GM12878 (cell line): Measurements from ENCODE around the gene PXMP2. TPM values are rescaled to one million over a fixed set of nuclear protein-coding genes. Genes with fewer than 3 reads are reported as not detected.

Experiments used
- ATF2 ChIP-seq: IDR thresholded peaks from 2 replicates; pipeline ENCODE4 v1.6.1; 2012; ENCODE audit warnings: low read length, inconsistent platforms
- BCL11A ChIP-seq: IDR thresholded peaks from 2 replicates; pipeline ENCODE4 v1.6.1; 2011; ENCODE audit warnings: low read depth, low read length
- CBX5 ChIP-seq: sonication (generic); IDR thresholded peaks from 2 replicates; pipeline ENCODE4 v1.6.1; 2016; ENCODE audit warnings: low read depth, moderate library complexity, mild to moderate bottlenecking, inconsistent platforms
- CEBPB ChIP-seq, 2 experiments: fragments of 150-350 bp in 1 of 2; IDR thresholded peaks; 2 replicates each; pipeline ENCODE4 v1.6.1; 2012 to 2014; ENCODE audit warnings: low read depth in 2 of 2, low read length in 2 of 2, borderline replicate concordance in 1 of 2, inconsistent platforms in 1 of 2
- CHD1 ChIP-seq: IDR thresholded peaks from 2 replicates; pipeline ENCODE4 v1.6.1; 2012; ENCODE audit warnings: low read depth, low read length, improper control_type of control experiment
- CUX1 ChIP-seq: IDR thresholded peaks from 2 replicates; pipeline ENCODE4 v1.6.1; 2012; ENCODE audit warnings: improper control_type of control experiment, low read depth, low read length; ENCODE audit not compliant: insufficient replicate concordance
- ETV6 ChIP-seq, 2 experiments: fragments of 450-650 bp in 1 of 2; IDR thresholded peaks in 1 of 2; conservative IDR thresholded peaks in 1 of 2; 2 replicates each; pipeline ENCODE4 v1.6.1; 2014; ENCODE audit warnings: antibody characterized with exemption in 1 of 2, borderline replicate concordance in 1 of 2, low read depth in 1 of 2, mild to moderate bottlenecking in 1 of 2, moderate library complexity in 1 of 2
- EZH2 ChIP-seq: IDR thresholded peaks from 2 replicates; pipeline ENCODE4 v1.6.1; 2012; ENCODE audit warnings: low read depth, mild to moderate bottlenecking, control low read depth, inconsistent platforms, low read length, borderline replicate concordance; ENCODE audit not compliant: control insufficient read depth
- IKZF1 ChIP-seq: fragments of 450-650 bp; conservative IDR thresholded peaks from 2 replicates; pipeline ENCODE4 v1.6.1; 2017; ENCODE audit warnings: antibody characterized with exemption, mild to moderate bottlenecking
- IRF4 ChIP-seq: IDR thresholded peaks from 2 replicates; pipeline ENCODE4 v1.6.1; 2011; ENCODE audit warnings: low read depth, low read length
- MLLT1 ChIP-seq: fragments of 450-650 bp; IDR thresholded peaks from 2 replicates; pipeline ENCODE4 v1.6.1; 2016; ENCODE audit warnings: mild to moderate bottlenecking
- NR2C1 ChIP-seq: fragments of 450-650 bp; IDR thresholded peaks from 2 replicates; pipeline ENCODE4 v1.6.1; 2017; ENCODE audit warnings: antibody characterized with exemption, mild to moderate bottlenecking, moderate library complexity
- RAD21 ChIP-seq: IDR thresholded peaks from 2 replicates; pipeline ENCODE4 v1.6.1; 2011; ENCODE audit warnings: mild to moderate bottlenecking, low read depth, low read length, moderate library complexity; ENCODE audit not compliant: insufficient read depth
- RELB ChIP-seq: fragments of 450-650 bp; IDR thresholded peaks from 2 replicates; pipeline ENCODE4 v1.6.1; 2017; ENCODE audit warnings: low read depth, mild to moderate bottlenecking, moderate library complexity
- RFX5 ChIP-seq: IDR thresholded peaks from 2 replicates; pipeline ENCODE4 v1.6.1; 2011; ENCODE audit warnings: low read depth, low read length, improper control_type of control experiment
- SMC3 ChIP-seq: IDR thresholded peaks from 2 replicates; pipeline ENCODE4 v1.6.1; 2011; ENCODE audit warnings: low read length, improper control_type of control experiment, borderline replicate concordance
- SREBF1 ChIP-seq: IDR thresholded peaks from 2 replicates; pipeline ENCODE4 v1.6.1; 2012; ENCODE audit warnings: mild to moderate bottlenecking, low read length
- TBL1XR1 ChIP-seq: IDR thresholded peaks from 2 replicates; pipeline ENCODE4 v1.6.1; 2012; ENCODE audit warnings: low read depth, low read length, improper control_type of control experiment
- TCF7 ChIP-seq: IDR thresholded peaks from 2 replicates; pipeline ENCODE4 v1.6.1; 2014; ENCODE audit warnings: antibody characterized with exemption, borderline replicate concordance
- polyA plus RNA-seq, 11 experiments: library from polyadenylated mRNA; depleted of rRNA in 4 of 11; unstranded in 6 of 11; stranded (reverse) in 5 of 11; fragments of >200 nt; fragmentation: Nextera tagmentation in 4 of 11; fragmentation: Illumina TruSeq in 1 of 11; extraction: Ambion mirVana in 4 of 11; extraction: Trizol in 1 of 11; gene quantifications; 1 replicate in 1 of 11; 2 replicates in 10 of 11; pipeline versions ENCODE4 v1.2.1 to v1.2.3, GENCODE V29; 2011 to 2016; ENCODE audit warnings: inconsistent platforms in 2 of 11, missing spikeins in 2 of 11, low read depth in 1 of 11
- total RNA-seq, 4 experiments: library from RNA; depleted of rRNA in 3 of 4; stranded (reverse); fragments of >200 nt in 3 of 4; fragmentation: Illumina TruSeq in 1 of 4; extraction: Trizol in 1 of 4; gene quantifications; 2 replicates each; pipeline versions ENCODE4 v1.2.1 to v1.2.3, GENCODE V29; 2013 to 2021

The PXMP2 gene
- total and polyA plus RNA-seq, 10 of the 15 experiments (the other 5 are each of a cell fraction or from before 2014, with no cell fraction given): 4.0 to 97.8 (median 42.0) TPM

- TF ChIP-seq RELB: peak; percentile 94
- no peak for TF ChIP-seq EZH2
- TF ChIP-seq CUX1: no peak
- no peak for TF ChIP-seq CBX5
- TF ChIP-seq BCL11A: no peak
- TF ChIP-seq TBL1XR1: peak; percentile 38; the same call in 1 of the 2 replicates
- TF ChIP-seq TCF7: no peak
- peak in 1 of 2 experiments; percentile 19; a peak in 1 of 4 replicates for TF ChIP-seq ETV6 (conservative IDR thresholded peaks at IDR 0.05 in 1 of 2, IDR thresholded peaks at IDR 0.05 in 1 of 2; ENCODE audit: borderline replicate concordance in 1 of 2, low read depth in 1 of 2)
- TF ChIP-seq RAD21: no peak
- TF ChIP-seq SMC3: no peak
- TF ChIP-seq ATF2: no peak
- TF ChIP-seq RFX5: no peak
- TF ChIP-seq CHD1: no peak
- no peak for TF ChIP-seq MLLT1
- no peak; the same call in none of the 2 replicates for TF ChIP-seq NR2C1
- no peak for TF ChIP-seq IRF4
- peak in 1 of 2 experiments; percentile 60; a peak in 1 of 4 replicates for TF ChIP-seq CEBPB (IDR thresholded peaks at IDR 0.05; ENCODE audit: borderline replicate concordance in 1 of 2, low read depth in 2 of 2, low read length in 2 of 2)
- no peak for TF ChIP-seq SREBF1
- TF ChIP-seq IKZF1: peak; percentile 95
Measured at GRCh38 chr12:132710405-132711079, 23.2 kb downstream of the PXMP2 start, which contains the start of gene PGAM5 (continued).
